Ovary (tissue), 9 donors: ENCODE results near the gene SORCS3. TPM values are rescaled to one million over a fixed set of nuclear protein-coding genes. Genes with fewer than 3 reads are reported as not detected.

ENCODE experiments used
- DNase-seq, 5 donors: peaks; one replicate each; pipeline ENCODE4 v3.0.0-alpha.2; 2019 to 2020
- H3K27ac ChIP-seq, 2 donors: fragments of 200-600 bp; one replicate each; pipeline versions ENCODE4 v1.5.1 to v1.8.0; 2019 to 2022
- H3K27me3 ChIP-seq: fragments of 200-600 bp; one replicate; pipeline ENCODE4 v1.8.0; 2022
- H3K36me3 ChIP-seq: fragments of 200-600 bp; sonication (generic); one replicate; pipeline ENCODE4 v1.5.1; 2019
- H3K4me1 ChIP-seq: one replicate; pipeline ENCODE4 v1.8.1; 2013; ENCODE audit warnings: mild to moderate bottlenecking, moderate library complexity; ENCODE audit not compliant: insufficient read depth
- H3K4me3 ChIP-seq: fragments of 200-600 bp; sonication (generic); one replicate; pipeline ENCODE4 v1.5.1; 2017
- H3K9me3 ChIP-seq, 2 donors: fragments of 200-600 bp in 1 of 2; sonication (generic) in 1 of 2; one replicate each; pipeline versions ENCODE4 v1.5.1 to v1.8.1; 2013 to 2019; ENCODE audit warnings: mild to moderate bottlenecking in 1 of 2, moderate library complexity in 1 of 2
- EP300 ChIP-seq: sonication (generic); formaldehyde crosslinking; IDR thresholded peaks from one replicate; pipeline ENCODE4 v1.6.1; 2017; ENCODE audit warnings: antibody characterized with exemption
- POLR2A ChIP-seq: fragments of 450-650 bp; IDR thresholded peaks from one replicate; pipeline ENCODE4 v1.6.1; 2017; ENCODE audit warnings: antibody characterized with exemption, mild to moderate bottlenecking, moderate library complexity
- WGBS, 3 donors: extraction: QIAGEN DNeasy Blood & Tissue Kit in 1 of 3; methylation state at CpG; one replicate each; pipeline versions ENCODE4 v1.1.5 to v1.1.7; 2013 to 2017; 5-methylcytosine and 5-hydroxymethylcytosine counted together
- intact Hi-C, 4 donors: fragments of 100-400 bp; cut with DNase I; formaldehyde crosslinking; loops; one replicate each; pipeline versions ENCODE4 v1.11.0 to v1.15.1; 2022 to 2023
- polyA plus RNA-seq, 2 donors: library from polyadenylated mRNA; stranded (reverse); fragments of 200-250 nt in 1 of 2; fragments of 350-450 nt in 1 of 2; fragmentation: Illumina TruSeq in 1 of 2; extraction: RNeasy Lipid Tissue Mini Kit (QIAGEN cat#74804) in 1 of 2; gene quantifications; one replicate each; pipeline ENCODE4 v1.2.3, GENCODE V29; 2013 to 2014
- total RNA-seq, 7 donors: library from RNA; depleted of rRNA in 2 of 7; stranded (reverse); fragments of >200 nt in 2 of 7; fragmentation: NEBNext Ultra II Directional in 3 of 7; extraction: Animal tissue kit (Norgen Biotek cat#: 25700) in 3 of 7; gene quantifications; one replicate each; pipeline versions ENCODE4 v1.1.0 to v1.2.4, GENCODE V29; 2016 to 2023
- TF ChIP-seq, protein P1 (sequence below), 3 donors: fragments of 450-650 bp in 2 of 3; fragments of 200-600 bp in 1 of 3; IDR thresholded peaks; one replicate each; pipeline versions ENCODE4 v1.5.1 to v1.8.0; 2016 to 2022; ENCODE audit warnings: antibody characterized with exemption in 3 of 3, mild to moderate bottlenecking in 1 of 3
- donor health status: DM: no; HTN: no; CAD: no; lungs with moderate emphysema.
- donor health status: DM: no; HTN: no; CAD: no.
- donor health status: Bipolar disorder and iron deficiency.
- donor health status: DM: yes; HTN: yes; CAD: no.
- donor health status: DM: no; HTN: no; CAD: no.
- donor health status: DM: yes; HTN: yes; CAD: no.

SORCS3 gene
- total and polyA plus RNA-seq, 9 donors: 0.07 to 4.5 (median 0.79) TPM; not detected in 1

DNA sequence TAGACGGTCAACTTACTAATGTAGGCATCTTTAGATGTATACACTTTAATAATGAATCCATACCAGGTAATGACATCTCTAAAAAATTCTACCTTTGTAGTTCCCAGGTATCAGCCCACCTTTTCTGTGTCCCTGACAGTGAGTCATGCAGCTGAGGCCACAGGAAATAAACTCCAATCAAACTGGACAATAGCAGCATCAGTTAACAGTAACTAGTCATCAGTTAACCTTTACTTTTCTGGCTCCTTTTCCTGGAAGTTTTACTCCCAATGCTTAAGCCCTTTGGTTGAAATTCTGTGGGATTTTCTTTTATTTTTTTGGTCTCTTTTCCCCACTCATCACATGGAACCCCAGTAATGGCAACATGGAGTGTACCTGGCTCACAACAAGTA is 617.6 kb downstream of the SORCS3 start:
- Histone ChIP-seq H3K36me3 (no peaks in the 10 kb centered on the region), H3K4me1 (no peaks in the 10 kb centered on the region), H3K27ac (no peak overlapping the region), H3K9me3 (no peaks in the 10 kb centered on the region), H3K4me3 (no peak overlapping the region), H3K27me3 (no peaks in the 10 kb centered on the region)
- DNase-seq: no peak
- intact Hi-C loops: no loop called here
- 45 to 85% (median 52%) methylated on average over 1 of the region's 1 CpG for WGBS, 3 donors
- TF ChIP-seq, protein P1, sequence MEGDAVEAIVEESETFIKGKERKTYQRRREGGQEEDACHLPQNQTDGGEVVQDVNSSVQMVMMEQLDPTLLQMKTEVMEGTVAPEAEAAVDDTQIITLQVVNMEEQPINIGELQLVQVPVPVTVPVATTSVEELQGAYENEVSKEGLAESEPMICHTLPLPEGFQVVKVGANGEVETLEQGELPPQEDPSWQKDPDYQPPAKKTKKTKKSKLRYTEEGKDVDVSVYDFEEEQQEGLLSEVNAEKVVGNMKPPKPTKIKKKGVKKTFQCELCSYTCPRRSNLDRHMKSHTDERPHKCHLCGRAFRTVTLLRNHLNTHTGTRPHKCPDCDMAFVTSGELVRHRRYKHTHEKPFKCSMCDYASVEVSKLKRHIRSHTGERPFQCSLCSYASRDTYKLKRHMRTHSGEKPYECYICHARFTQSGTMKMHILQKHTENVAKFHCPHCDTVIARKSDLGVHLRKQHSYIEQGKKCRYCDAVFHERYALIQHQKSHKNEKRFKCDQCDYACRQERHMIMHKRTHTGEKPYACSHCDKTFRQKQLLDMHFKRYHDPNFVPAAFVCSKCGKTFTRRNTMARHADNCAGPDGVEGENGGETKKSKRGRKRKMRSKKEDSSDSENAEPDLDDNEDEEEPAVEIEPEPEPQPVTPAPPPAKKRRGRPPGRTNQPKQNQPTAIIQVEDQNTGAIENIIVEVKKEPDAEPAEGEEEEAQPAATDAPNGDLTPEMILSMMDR (IDR thresholded peaks at IDR 0.05): no peak
- TF ChIP-seq EP300: no peak
- TF ChIP-seq POLR2A: no peak

DNA sequence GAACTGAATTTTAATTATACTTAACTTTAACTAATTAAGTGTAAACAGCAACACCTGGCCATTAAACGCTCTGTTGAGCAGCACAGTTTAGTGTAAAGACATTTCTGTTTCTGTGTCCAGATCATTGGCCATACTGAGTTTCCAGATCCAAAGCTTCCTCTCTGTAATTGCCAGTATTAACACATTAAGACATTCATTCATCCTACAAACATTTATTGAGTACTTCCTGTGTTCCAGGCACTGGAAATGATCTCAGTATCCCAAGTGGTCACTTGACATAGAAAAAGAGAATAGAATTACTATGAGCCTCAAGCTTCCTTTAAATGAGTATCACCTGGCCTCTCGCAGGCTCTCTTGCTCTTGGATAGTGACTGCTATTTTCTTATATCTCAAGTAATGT is 618.1 kb downstream of the SORCS3 start:
- no peak overlapping the region for H3K27ac ChIP-seq
- 76 to 89% (median 82%) methylated on average over 2 of the region's 2 CpGs for WGBS, 3 donors
- no peaks in the 10 kb centered on the region for H3K27me3 ChIP-seq
- no peak overlapping the region for H3K4me3 ChIP-seq
- no peaks in the 10 kb centered on the region for H3K36me3 ChIP-seq
- DNase-seq: no peak
- TF ChIP-seq POLR2A: no peak
- intact Hi-C loops: no loop called here
- H3K4me1 ChIP-seq: no peaks in the 10 kb centered on the region
- H3K9me3 ChIP-seq: no peaks in the 10 kb centered on the region

GRCh38 chr10:105262666-105263065 is 621.6 kb downstream of the SORCS3 start:
- no peaks in the 10 kb centered on the region for H3K36me3 ChIP-seq
- DNase-seq: no peak
- H3K27me3 ChIP-seq: no peaks in the 10 kb centered on the region
- intact Hi-C loops: no loop called here
- 45 to 54% (median 49%) methylated on average over 2 of the region's 2 CpGs for WGBS, 3 donors
- H3K9me3 ChIP-seq: no peaks in the 10 kb centered on the region
- H3K4me3 ChIP-seq: no peak overlapping the region
- TF ChIP-seq EP300 (no peak), POLR2A (no peak)
- TF ChIP-seq, protein P1 (IDR thresholded peaks at IDR 0.05): no peak
- no peaks in the 10 kb centered on the region for H3K4me1 ChIP-seq
- H3K27ac ChIP-seq: no peak overlapping the region

DNA sequence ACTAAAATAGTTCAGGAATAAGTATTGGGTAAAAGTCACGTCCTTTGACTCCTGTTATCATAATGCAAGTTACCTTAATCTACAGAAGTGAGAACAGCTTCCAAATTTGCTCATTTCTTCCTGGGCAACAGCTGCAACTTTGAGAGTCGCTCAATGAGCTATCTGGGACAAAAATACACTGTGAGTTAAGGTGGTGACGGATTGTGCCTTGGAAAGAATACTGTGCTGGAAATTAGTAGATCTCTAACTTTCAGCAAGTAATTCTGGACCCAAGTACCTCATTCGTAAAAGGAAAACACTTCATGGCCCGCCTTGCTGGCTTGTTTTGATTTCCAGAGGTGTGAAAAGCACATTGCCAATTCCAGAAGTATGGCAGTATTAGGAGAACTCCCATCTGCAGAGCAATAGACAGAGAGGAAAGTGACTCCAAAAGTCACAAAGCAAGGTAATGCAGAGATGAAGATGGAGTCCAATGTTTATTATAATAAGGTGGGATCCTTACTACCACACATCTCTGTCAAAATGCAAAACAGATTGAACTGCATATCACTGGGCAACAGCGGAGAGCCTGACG is 626.0 kb downstream of the SORCS3 start:
- Histone ChIP-seq H3K9me3 (no peaks in the 10 kb centered on the region), H3K27me3 (no peaks in the 10 kb centered on the region), H3K4me3 (no peak overlapping the region), H3K4me1 (no peaks in the 10 kb centered on the region), H3K27ac (no peak overlapping the region), H3K36me3 (no peaks in the 10 kb centered on the region)
- 71 to 85% (median 72%) methylated on average over 7 of the region's 7 CpGs for WGBS, 3 donors
- intact Hi-C loops: no loop called here
- TF ChIP-seq, protein P1 (IDR thresholded peaks at IDR 0.05): no peak
- TF ChIP-seq EP300: no peak
- no peak for TF ChIP-seq POLR2A
- DNase-seq: no peak

- H3K27ac ChIP-seq: no peak overlapping the region
- H3K9me3 ChIP-seq: no peaks in the 10 kb centered on the region
- no peaks in the 10 kb centered on the region for H3K36me3 ChIP-seq
- H3K27me3 ChIP-seq: no peaks in the 10 kb centered on the region
- no peaks in the 10 kb centered on the region for H3K4me1 ChIP-seq
- H3K4me3 ChIP-seq: no peak overlapping the region
- intact Hi-C loops: no loop called here
- no peak for DNase-seq
- 54 to 78% (median 71%) methylated on average over 1 of the region's 1 CpG for WGBS, 3 donors
- TF ChIP-seq EP300 (no peak), POLR2A (no peak)
- TF ChIP-seq, protein P1 (IDR thresholded peaks at IDR 0.05): no peak
These were observed 627.9 kb downstream of the SORCS3 start for GRCh38 chr10:105268961-105269360.
